Keratinocyte (primary cell): ENCODE measurements around the gene ERBB2. TPM values are rescaled to one million over a fixed set of nuclear protein-coding genes. Genes with fewer than 3 reads are reported as not detected.

Source experiments
- DNase-seq: peaks from one replicate; pipeline ENCODE4 v3.0.0-alpha.2; 2011; ENCODE audit warnings: low read depth, missing footprints, low spot score
- FAIRE-seq: peaks from 2 replicates; lab custom pipeline; 2011; peaks lifted over from hg19 to GRCh38; lab: Jason Lieb, UNC
- H2AFZ ChIP-seq: 2 replicates; pipeline ENCODE4 v1.6.0; 2012; ENCODE audit warnings: low read length, control low read depth, inconsistent platforms; ENCODE audit not compliant: control insufficient read depth
- H3K27ac ChIP-seq: 2 replicates; pipeline ENCODE4 v1.5.1; 2011; ENCODE audit warnings: low read length; ENCODE audit not compliant: control insufficient read depth, insufficient read depth
- H3K27me3 ChIP-seq: 3 replicates; pipeline ENCODE4 v1.6.0; 2011; ENCODE audit warnings: low read length; ENCODE audit not compliant: control insufficient read depth, insufficient read depth; ENCODE audit errors: extremely low read depth
- H3K36me3 ChIP-seq, 2 experiments: 2 replicates in 1 of 2; 3 replicates in 1 of 2; pipeline ENCODE4 v1.5.1; 2011; ENCODE audit warnings: low read length in 2 of 2, mild to moderate bottlenecking in 1 of 2; ENCODE audit not compliant: control insufficient read depth in 2 of 2, insufficient read depth in 2 of 2; ENCODE audit errors: extremely low read depth in 1 of 2
- H3K4me1 ChIP-seq: 3 replicates; pipeline ENCODE4 v1.5.1; 2011; ENCODE audit warnings: low read length; ENCODE audit not compliant: control insufficient read depth, insufficient read depth; ENCODE audit errors: extremely low read depth
- H3K4me2 ChIP-seq: 3 replicates; pipeline ENCODE4 v1.6.0; 2011; ENCODE audit warnings: low read depth, low read length; ENCODE audit not compliant: control insufficient read depth, insufficient read depth; ENCODE audit errors: extremely low read depth
- H3K4me3 ChIP-seq, 3 experiments: fragments of 200-600 bp in 1 of 3; sonication (generic) in 1 of 3; 2 replicates in 2 of 3; 3 replicates in 1 of 3; pipeline ENCODE4 v1.5.1; 2011 to 2016; ENCODE audit warnings: low read length in 3 of 3, mild to moderate bottlenecking in 3 of 3, control low read depth in 2 of 3, inconsistent platforms in 1 of 3, low read depth in 1 of 3, mixed read lengths in 1 of 3, mixed run types in 1 of 3, moderate library complexity in 1 of 3; ENCODE audit not compliant: control insufficient read depth in 2 of 3, insufficient read depth in 2 of 3; ENCODE audit errors: extremely low read depth in 1 of 3
- H3K79me2 ChIP-seq: 2 replicates; pipeline ENCODE4 v1.6.0; 2012; ENCODE audit warnings: low read length; ENCODE audit not compliant: control insufficient read depth, insufficient read depth
- H3K9ac ChIP-seq: 3 replicates; pipeline ENCODE4 v1.6.0; 2011; ENCODE audit warnings: low read length; ENCODE audit not compliant: control insufficient read depth, insufficient read depth; ENCODE audit errors: extremely low read depth
- H3K9me1 ChIP-seq: 3 replicates; pipeline ENCODE4 v1.6.0; 2011; ENCODE audit warnings: low read length; ENCODE audit not compliant: control insufficient read depth, insufficient read depth; ENCODE audit errors: extremely low read depth
- H3K9me3 ChIP-seq: 2 replicates; pipeline ENCODE4 v1.5.1; 2012; ENCODE audit warnings: low read depth, low read length; ENCODE audit not compliant: control insufficient read depth
- H4K20me1 ChIP-seq: 3 replicates; pipeline ENCODE4 v1.6.0; 2011; ENCODE audit warnings: low read length; ENCODE audit not compliant: control insufficient read depth, insufficient read depth; ENCODE audit errors: extremely low read depth
- EZH2 ChIP-seq: IDR thresholded peaks from one replicate; pipeline ENCODE4 v1.6.1; 2012; ENCODE audit warnings: inconsistent platforms, mild to moderate bottlenecking, low read length, moderate library complexity
- dilution Hi-C: fragments of 300-500 bp; cut with MboI; formaldehyde crosslinking; loops from one replicate; pipeline ENCODE4 v1.7.0; 2020; ENCODE audit warnings: low sequenced_read_pairs; ENCODE audit not compliant: extremely low pct_ligation_motif_present
- polyA plus RNA-seq, 5 experiments: library from polyadenylated mRNA; depleted of rRNA in 3 of 5; stranded (reverse) in 3 of 5; stranded (forward) in 1 of 5; unstranded in 1 of 5; fragments of >200 nt; gene quantifications; 1 replicate in 1 of 5; 2 replicates in 3 of 5; 3 replicates in 1 of 5; pipeline versions ENCODE4 v1.2.1 to v1.2.3, GENCODE V29; 2011 to 2012; ENCODE audit warnings: missing spikeins in 2 of 5, low read depth in 1 of 5, low replicate concordance in 1 of 5
- TF ChIP-seq, protein P1 (sequence below), 3 experiments: IDR thresholded peaks in 1 of 3; conservative IDR thresholded peaks in 1 of 3; optimal IDR thresholded peaks in 1 of 3; 2 replicates in 2 of 3; 3 replicates in 1 of 3; pipeline versions ENCODE3 to v1.5.1; 2011; ENCODE audit warnings: low read length in 3 of 3, mild to moderate bottlenecking in 3 of 3, moderate library complexity in 2 of 3, control low read depth in 1 of 3, inconsistent platforms in 1 of 3; ENCODE audit not compliant: insufficient read depth in 2 of 3; ENCODE audit errors: extremely low read depth in 1 of 3

Gene ERBB2
- polyA plus RNA-seq, 1 donor (not counting 4 experiments of a cell fraction or from before 2014, with no cell fraction given), result 21.4 TPM

DNA sequence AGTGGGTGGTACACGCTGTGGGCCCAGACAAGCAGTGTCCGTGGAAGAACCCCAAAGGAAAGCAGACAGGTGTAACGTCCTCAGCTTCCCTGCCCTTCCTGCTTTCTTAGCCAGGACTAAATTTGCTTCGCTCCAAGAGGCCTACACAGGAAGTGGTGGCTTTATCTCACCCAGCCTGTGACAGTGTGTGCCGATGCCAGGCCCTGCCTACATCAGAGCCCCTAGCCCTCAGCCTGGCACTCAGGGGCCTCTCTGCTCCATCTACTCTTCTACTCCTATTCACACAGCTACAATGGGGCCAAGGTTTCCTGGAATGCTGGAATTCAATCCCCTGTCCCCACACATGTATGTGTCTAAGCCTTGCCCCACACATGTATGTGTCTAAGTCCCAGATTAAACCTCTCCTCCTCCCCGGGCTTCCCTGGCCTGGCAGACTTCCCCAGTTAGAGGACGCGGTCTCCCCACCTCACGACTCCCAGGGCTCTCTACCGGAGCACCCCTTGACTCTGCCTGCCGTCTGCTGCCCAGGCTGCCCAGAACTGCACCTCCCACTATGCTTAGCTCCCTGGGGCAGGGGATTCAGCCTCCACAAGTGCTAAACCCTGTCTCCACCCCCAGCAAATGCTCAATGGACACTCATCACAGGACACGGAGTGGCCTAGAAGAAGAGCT, 20.2 kb upstream of the ERBB2 start:
- H3K27me3 ChIP-seq, result no peaks in the 10 kb centered on the region
- no peak overlapping the region for H3K9ac ChIP-seq
- H3K4me3 ChIP-seq, result no peak overlapping the region
- H4K20me1 ChIP-seq, result no peaks in the 10 kb centered on the region
- TF ChIP-seq, protein P1, sequence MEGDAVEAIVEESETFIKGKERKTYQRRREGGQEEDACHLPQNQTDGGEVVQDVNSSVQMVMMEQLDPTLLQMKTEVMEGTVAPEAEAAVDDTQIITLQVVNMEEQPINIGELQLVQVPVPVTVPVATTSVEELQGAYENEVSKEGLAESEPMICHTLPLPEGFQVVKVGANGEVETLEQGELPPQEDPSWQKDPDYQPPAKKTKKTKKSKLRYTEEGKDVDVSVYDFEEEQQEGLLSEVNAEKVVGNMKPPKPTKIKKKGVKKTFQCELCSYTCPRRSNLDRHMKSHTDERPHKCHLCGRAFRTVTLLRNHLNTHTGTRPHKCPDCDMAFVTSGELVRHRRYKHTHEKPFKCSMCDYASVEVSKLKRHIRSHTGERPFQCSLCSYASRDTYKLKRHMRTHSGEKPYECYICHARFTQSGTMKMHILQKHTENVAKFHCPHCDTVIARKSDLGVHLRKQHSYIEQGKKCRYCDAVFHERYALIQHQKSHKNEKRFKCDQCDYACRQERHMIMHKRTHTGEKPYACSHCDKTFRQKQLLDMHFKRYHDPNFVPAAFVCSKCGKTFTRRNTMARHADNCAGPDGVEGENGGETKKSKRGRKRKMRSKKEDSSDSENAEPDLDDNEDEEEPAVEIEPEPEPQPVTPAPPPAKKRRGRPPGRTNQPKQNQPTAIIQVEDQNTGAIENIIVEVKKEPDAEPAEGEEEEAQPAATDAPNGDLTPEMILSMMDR (optimal IDR thresholded peaks at IDR 0.05 in 1 of 3, IDR thresholded peaks at IDR 0.05 in 1 of 3, conservative IDR thresholded peaks at IDR 0.05 in 1 of 3; ENCODE audit: extremely low read depth in 1 of 3, insufficient read depth in 2 of 3, low read length in 3 of 3), result no peak
- no peak for TF ChIP-seq EZH2
- H3K27ac ChIP-seq, result no peak overlapping the region
- no peak overlapping the region for H2AFZ ChIP-seq
- no peaks in the 10 kb centered on the region for H3K9me1 ChIP-seq
- H3K36me3 ChIP-seq, result no peaks in the 10 kb centered on the region
- no peaks in the 10 kb centered on the region for H3K4me1 ChIP-seq
- H3K9me3 ChIP-seq, result no peaks in the 10 kb centered on the region
- H3K79me2 ChIP-seq, result no peaks in the 10 kb centered on the region
- no peak overlapping the region for H3K4me2 ChIP-seq
- DNase-seq, result no peak
- FAIRE-seq, result no peak
- dilution Hi-C loops, result no loop called here

GRCh38 chr17:39683295-39683939, 16.4 kb upstream of the ERBB2 start:
- Histone ChIP-seq H3K36me3 (no peaks in the 10 kb centered on the region), H3K9me1 (no peaks in the 10 kb centered on the region), H3K9ac (no peak overlapping the region), H3K4me3 (no peak overlapping the region), H3K27me3 (no peaks in the 10 kb centered on the region), H3K9me3 (no peaks in the 10 kb centered on the region), H3K4me2 (no peak overlapping the region), H3K27ac (no peak overlapping the region), H2AFZ (no peak overlapping the region), H4K20me1 (no peaks in the 10 kb centered on the region), H3K79me2 (no peaks in the 10 kb centered on the region), H3K4me1 (peaks cover 4% of the 10 kb centered on the region)
- no peak for FAIRE-seq
- dilution Hi-C loops, result no loop called here
- TF ChIP-seq EZH2, result no peak
- TF ChIP-seq, protein P1 (optimal IDR thresholded peaks at IDR 0.05 in 1 of 3, IDR thresholded peaks at IDR 0.05 in 1 of 3, conservative IDR thresholded peaks at IDR 0.05 in 1 of 3; ENCODE audit: extremely low read depth in 1 of 3, insufficient read depth in 2 of 3, low read length in 3 of 3), result no peak
- DNase-seq, result no peak
